Ramos (cell line): ENCODE data around the gene CABLES1.

Experiments used
- in situ Hi-C: fragments of 300-500 bp; cut with MboI; formaldehyde crosslinking; loops from one replicate; pipeline ENCODE4 v1.14.3; 2022; ENCODE audit warnings: low sequenced_read_pairs; ENCODE audit not compliant: unreplicated experiment

CABLES1 gene

DNA sequence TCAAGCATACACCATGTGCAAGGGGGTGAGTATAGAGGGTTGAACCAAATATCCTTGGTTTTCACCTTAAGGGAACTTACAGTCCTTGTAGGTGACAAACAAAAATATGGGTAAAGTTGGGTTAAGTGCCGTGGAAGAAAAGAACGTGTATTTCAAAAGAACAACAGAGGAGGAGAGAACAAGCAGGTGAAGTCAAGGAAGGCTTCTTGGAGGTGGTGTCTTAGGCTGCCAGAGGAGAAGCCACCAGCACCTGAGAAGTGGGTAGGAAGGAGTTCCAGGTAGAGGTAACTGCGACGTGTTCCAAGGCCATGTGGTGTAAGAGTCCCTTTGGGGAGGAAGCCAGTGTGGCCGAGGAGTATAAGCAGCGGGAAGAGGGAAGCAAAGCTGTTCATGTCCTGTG lies 27.2 kb downstream of the CABLES1 start:
- in situ Hi-C loops: no loop called here

DNA sequence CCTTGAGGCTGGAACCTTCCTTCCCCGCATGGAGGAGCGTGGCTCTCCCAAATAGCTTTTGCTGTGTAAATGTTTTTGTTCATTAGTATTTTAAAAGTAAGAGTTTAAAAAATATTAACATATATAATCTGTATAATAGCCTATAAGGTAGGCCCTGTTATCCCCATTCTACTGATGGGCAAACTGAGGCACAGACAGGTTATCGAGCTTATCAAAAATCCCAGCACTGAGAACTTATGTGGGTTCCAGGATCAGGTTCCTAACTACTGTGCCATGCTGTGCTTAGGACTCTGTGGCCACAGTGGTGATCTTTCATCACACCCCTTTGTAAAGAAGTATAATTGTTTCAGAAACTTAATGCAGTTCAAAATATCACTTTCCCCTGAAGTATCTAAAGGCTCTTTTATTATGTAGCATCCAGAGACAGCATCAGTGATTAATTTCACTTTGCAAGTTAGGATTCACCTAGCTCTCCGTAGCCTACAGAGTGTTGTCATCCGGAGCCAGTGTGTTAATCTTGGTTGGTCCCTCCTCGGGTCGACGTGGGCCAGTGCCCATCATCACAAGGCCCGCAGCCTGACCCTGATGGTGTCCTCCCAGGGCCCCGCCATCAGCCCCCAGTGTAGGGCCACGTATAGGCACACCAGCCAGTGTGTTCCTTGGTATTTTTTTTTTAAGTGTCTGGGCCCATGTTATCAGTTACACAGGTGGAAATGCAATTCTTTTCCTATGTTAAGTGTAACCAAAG lies 28.7 kb downstream of the CABLES1 start:
- in situ Hi-C loops: no loop called here

DNA sequence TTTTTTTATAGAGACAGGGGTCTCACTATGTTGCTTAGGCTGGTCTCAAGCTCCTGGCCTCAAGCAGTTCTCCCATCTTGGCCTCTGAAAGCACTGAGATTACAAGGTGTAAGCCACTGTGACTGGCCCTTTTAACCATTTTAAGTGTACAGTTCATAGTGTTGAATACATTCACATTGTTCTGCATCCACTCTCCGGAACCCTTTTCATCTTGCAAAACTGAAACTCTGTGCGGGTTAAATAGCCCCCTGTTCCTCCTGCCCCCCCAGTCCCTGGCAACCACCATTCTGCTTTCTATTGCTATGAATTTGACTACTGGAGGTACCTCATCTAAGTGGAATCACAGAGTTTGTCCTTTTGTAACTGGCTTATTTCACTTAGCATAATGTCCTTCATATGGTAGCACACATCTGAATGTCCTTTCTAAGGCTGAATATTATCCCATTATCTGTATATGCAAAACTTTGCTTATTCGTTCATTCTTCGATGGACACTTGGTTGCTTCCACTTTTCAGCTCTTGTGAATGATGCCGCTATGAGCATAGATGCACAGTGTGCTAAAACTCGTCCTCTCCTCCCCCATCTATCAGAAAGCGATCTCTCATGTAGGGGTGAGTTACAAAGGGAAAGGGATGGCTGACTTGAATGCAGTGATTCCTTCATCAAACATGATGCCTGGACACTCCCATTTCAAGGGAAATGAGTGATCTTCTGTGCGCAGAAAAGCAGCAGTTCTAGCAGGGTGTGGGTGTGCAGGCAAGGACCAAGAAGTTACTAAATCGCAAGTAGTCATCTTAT lies 30.2 kb downstream of the CABLES1 start:
- in situ Hi-C loops: no loop called here

DNA sequence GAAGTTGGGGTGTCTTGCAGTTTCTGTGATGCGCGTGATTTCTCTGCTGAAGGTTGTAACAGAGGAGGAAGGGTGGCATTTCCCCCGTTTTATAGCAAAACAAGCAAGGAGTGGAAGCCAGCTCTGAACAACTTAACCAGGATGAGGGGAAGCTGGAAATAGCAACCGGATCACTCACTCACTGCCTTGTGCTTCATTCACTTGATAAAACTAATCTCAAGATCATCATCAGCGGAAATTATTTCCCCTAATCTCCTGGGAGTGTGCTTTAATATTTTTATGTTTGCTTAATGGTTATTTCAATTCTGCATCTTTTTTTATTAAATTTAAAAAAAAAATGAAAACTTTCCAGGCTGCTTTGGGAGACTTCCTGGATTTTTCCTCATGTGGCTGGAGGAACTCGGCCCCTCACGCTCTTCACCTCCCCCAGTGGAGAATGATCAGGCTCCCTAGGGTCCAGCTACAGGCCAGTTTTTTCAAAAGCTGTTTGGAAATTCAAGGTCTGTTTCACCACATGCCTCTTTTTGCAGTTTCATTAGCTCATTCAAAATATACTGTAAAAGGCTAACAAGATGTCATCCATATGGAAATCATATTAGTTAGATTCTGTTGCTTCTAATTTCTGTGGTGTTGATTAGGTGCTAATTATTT lies 31.7 kb downstream of the CABLES1 start:
- in situ Hi-C loops: no loop called here

DNA sequence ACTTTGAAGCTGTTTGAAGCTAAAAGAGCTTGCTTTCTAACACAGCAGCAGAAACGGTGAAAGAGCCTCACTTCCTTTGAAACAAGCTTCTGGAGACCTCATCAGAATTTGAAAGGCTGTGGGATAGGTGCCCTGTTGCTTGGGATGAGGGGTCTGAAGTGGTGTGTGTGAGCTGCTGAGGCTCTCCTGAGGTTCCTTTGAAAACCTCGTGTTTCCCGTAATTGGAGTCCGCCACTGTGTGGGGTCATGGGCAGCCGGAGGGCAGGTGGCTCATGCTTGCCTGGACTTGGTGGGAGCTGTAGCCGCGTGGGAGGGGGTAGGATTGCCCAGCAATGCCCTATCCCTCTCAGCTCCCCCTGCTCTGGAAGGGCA lies 34.4 kb downstream of the CABLES1 start:
- in situ Hi-C loops: no loop called here

DNA sequence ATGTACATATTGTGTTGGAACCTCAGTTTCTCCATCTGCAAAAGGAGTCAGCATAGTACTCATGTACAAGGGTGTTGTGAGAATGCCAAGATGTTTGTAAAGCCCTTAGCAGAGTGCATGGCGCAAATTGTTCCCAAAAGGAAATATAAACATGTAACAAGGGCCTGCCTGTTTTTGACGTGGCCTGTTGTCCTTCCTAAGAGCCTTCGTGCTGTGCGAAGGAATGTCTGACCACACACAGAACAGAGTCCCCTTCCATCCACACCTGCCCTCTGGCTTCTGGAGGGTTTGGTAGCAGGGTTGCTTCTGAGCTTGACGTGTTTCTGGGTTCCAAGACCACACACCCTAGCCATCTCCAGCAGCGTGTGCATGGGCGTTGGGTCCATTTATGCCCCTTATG lies 34.9 kb downstream of the CABLES1 start:
- in situ Hi-C loops: no loop called here

DNA sequence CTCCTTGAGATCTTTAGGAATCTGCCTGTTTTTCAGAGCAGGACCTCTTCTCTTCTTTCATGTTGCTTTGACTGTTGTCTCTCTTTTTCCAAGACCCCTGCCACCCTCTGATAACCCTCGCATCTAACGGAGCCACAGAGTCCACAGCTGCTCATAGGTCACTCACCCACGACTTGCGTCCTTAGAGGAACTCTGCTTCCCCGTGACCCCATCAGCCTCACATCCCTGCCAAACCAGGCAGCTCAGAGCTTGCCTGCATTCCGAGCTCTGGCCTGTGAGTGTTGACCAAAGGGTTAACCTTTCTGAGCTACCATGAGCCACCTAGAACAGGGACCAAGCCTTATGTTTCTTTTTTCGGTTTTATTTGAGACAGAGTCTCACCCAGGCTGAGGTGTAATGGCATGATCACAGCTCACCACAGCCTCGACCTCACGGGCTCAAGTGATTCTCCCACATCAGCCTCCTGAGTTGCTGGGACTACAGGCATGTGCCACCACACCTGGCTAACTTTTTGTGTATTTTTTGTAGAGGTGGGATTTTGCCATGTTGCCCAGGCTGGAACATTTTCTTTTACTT lies 36.4 kb downstream of the CABLES1 start:
- in situ Hi-C loops: no loop called here

DNA sequence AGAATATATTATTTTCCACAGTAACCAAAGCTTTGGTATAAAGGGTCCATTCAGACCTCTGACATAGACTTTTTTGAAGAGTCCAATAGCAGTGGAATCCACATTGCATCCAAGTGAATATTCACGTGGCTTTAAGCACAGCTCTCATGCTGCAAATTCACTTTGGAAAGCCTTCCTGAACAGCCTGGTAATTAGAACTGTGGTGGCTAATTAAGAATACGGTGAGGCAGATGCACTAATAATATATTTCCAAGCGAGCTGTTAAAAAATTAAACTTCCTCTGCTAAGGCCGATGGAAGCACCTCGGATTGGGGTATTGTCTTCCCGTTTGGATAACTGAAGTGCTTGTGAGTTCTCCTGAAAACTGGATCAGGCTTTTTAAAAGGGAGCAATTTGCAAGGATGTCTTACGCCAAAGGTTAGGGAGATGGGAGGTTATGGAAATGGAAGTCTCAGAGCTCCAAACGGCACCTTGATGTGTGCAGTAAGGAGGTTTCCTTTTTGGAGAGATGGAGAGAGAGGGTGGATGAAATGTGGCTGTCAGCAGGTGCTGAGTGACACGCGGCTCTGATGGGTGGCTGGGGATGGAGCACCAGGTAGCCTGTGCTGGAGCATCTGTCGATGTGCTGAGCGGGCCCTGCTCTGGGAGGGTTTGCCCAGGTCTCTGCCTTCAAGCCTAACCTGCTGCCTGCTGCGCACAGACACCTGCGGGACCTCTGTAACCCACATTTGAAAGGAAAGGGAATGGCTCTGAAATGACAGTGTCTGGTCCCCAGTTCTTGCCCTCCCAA lies 37.5 kb downstream of the CABLES1 start:
- in situ Hi-C loops: no loop called here

DNA sequence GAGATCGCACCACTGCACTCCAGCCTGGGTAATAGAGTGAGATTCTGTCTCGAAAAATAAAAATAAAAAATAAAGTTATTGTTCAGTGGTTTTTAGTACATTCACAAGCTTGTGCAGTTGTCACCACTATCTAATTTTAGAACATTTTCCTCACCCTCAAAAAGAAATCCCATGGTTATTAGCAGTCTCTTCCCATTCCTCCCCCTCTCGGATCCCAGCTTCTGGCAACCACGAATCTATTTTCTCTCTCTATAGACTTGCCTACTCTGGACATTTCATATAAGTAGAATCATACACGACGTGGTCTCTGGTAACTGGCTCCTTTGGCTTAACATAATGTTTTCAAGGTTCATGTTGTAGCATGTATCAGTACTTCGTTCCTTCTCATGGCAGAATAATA lies 38.6 kb downstream of the CABLES1 start:
- in situ Hi-C loops: no loop called here

DNA sequence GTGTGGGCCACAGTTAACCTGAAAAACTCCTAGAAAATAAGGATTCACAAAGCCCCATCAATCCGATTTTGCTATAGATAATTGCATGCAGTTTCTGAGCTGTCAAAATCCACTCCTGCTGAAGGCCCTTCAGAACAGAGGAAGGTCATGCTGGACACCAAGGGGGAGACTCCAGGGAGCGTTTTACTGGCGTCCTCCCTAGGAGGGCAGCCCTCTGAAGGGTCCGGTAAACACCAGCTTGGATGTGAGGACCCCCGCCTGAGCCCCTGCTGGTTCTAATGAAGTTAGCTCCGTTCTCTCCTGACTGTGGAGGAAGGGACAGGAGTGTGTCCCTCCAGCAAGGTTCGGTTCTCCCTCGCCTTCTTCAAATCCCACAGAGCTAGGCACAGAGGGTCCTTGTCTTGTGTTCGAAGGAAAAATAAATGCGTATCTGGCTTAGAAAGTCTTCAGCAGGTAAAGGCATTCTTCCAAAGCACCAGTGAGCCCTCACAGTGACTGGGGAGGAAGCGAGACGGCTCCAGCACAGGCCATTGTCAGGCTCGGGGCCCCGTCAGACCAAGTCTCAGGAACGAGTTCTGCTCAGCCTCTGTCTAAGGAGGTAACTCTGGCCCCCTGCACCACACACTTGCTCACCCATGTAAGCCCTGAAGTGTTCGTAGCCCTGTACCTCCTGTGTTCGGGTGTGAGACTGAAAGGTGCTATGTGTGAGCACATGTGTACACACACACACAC lies 41.6 kb downstream of the CABLES1 start:
- in situ Hi-C loops: no loop called here

DNA sequence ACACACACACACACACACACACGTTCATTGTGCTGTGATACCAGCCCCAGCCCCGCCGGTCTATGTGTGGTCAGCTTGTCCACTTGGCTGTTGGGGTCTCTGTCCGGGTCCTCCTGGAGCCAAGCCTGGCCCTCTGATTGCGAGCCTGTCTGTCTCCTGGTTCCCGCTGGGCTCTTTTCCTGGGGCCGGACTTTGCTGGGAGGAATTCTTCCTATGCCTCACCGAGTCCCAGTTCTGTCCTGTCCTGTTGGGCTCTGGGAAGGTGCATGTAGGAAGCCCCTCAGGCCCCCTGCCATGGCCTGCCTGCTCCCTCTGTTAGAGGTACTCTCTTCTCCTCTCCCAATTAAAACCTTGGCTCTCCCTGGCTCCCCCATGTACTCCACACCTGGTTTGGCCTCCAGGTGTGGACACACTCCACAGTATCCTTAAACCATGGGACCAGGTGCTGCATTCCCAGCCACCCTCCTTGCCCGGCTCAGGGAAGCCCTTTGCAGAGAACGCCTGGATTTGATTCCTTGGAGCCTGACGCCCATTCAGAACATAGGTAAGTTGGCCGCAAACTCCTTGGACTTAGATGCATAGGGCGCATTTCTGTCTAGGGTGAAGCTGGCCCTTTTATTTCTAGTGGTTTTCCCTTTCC lies 42.3 kb downstream of the CABLES1 start:
- in situ Hi-C loops: no loop called here

DNA sequence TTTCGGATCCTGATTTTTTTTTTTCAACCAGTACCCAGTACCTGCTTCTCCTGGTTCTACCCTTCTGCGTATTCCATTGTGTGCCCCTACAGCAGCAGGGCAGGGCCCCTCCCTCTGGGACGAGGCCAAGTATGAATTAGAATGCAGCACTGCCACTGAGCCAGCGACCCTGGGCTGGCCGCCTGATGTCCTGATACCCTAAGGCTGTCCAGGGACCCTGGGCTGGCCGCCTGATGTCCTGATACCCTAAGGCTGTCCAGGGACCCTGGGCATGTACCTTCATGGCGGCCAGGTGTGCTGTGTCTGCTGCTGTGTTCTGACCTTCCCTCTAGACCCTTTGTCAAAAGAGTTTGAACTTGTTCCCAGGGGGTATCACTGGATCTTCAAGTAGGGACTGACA lies 42.9 kb downstream of the CABLES1 start:
- in situ Hi-C loops: no loop called here

DNA sequence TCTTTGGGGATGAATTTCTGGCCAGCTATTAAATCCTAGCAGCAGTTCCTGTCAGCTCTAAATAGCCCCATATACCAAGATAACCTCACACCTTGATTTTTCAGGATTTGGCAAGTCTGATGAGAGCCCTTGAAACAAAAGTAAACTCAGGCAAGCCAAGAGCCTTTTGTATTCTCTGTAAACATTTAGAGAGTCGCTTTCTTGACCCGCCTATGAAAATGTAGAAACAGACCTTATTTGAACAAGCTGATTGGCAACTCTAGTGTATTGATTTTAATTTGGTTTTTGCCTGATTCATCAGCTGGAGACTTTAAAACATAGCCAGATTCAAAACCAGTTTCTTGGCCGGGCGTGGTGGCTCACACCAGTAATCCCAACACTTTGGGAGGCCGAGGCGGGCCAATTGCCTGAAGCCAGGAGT lies 43.4 kb downstream of the CABLES1 start:
- in situ Hi-C loops: no loop called here

DNA sequence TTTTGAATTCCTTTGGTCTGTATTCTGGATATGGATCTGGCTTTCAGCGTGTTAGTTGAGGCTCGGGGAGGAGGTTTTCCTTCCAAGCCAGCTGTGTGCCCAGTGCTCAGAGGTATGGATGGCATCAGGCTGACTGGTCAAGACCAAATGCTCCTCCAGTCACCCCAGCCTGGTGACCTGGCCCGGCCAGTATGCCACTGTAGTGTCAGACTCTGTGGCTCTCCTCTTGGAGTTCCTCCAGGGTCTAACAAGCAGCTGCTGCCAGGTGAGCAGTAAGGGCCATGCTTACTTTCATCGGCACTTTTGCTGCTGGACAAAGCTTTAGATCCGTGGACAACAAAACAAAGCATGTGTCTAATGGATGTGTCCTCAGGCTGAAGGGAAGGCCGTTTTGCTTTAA lies 44.1 kb downstream of the CABLES1 start:
- in situ Hi-C loops: no loop called here

DNA sequence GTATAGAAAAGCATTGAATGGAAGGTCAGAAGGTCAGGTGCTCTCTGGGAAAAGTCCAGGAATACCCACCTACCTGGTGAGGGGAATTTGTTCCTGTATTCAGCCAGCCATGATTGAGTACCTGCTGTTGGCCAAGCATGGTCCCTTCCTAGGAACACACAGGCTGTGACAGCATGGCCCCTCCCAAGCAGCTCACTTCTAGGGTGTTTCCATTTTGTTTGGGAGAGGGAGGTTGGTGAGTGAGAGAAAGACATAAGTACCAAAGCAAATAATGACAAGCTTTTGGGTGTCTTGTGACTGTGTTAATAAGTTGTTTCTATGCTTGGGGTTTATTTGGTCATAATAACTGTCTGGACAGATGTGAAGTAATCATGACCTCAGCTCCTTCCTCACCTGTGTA lies 46.3 kb downstream of the CABLES1 start:
- in situ Hi-C loops: no loop called here

DNA sequence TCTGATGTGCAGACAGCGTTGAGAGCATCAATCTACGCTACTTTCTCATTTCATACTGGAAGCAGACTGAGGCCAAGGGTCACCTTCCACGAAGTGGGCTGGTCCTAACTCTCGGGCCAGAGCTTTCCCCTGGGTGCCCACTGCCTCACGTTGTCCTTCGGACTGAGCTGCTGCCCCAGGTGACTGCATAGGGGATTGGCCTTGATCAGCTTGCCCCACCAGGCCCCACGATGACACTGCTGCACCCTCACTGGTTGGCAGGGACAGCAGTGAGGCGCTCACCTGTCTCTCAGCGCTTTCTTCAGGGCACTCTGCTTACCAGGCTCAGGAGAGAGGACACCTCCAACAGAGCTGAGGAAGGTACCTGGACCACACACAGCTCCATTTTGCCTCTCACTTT lies 47.3 kb downstream of the CABLES1 start:
- in situ Hi-C loops: no loop called here

DNA sequence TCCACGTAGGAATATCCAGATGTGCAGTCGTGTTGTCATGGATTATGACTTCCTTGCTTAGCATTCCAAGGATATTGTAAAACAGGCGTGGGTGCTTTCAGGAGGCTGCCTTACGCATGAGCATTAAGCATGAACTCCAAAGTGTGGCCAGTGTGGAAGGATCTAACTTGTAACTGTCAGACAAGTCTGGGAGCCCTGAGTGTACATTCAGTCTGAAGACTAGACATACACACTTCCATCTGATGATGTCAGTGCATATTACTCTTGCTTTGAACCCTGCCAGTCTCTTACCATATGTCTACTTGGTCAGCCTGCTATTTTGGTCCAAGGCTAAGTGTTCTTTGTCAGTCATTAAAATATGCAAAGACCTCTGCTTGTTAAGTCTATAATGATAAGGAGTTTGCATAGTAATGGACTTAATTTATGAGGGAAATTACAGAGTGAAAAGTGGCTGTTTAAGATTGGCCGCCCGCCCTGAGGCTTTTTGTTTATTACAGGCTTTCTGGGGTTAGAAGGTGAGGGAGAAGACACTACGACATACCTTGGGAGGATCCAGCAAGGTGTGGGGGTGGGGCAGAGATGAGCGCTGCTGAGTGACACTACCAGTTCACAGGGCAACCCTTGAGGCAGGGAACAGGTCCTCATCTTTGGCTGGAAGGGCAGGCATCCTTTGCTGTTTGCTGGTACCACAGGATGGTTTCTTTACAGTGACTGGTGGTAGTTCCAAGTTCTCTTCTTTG lies 48.3 kb downstream of the CABLES1 start:
- in situ Hi-C loops: no loop called here

DNA sequence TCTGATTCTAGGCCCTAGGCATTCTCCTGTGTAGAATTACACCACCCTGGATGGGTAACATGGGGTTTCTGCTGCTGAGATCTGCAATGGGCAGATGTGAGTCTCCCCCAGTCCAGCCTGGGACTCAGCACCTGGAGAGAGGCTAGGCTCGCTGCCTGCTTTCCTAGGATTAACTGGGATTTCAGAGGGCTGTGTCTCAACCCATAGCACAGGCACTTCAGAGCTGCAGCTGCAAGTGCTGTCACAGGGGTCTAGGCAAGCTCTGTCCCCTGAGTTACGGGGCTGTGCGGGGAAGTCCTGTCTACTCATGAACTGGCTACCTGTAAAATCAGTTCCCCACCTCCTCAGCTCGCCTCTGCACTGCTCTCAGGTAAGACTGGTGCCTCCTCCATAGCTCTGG lies 51.5 kb downstream of the CABLES1 start:
- in situ Hi-C loops: no loop called here
